ENCODE data around the gene CAMSAP3. TPM values are rescaled to one million over a fixed set of nuclear protein-coding genes. Genes with fewer than 3 reads are reported as not detected.

Gene CAMSAP3
- total and polyA plus RNA-seq, 2 donors (not counting 1 experiment from before 2014, with no cell fraction given): 1.0 to 1.3 TPM

- Mint-ChIP-seq H3K4me1 (peaks cover 18% of the 10 kb centered on the region), H3K9me3 (ENCODE audit: insufficient read depth) (no peaks in the 10 kb centered on the region), H3K27ac (no peak overlapping the region), H3K27me3 (no peaks in the 10 kb centered on the region), H3K4me3 (no peak overlapping the region)
- intact Hi-C loops (cut with micrococcal nuclease): no loop called here
- Histone ChIP-seq H3K4me3 (ENCODE audit: control extremely low read depth in 1 of 5, extremely low read depth in 1 of 5, insufficient read depth in 1 of 5, low read depth in 2 of 5, low read length in 4 of 5) (no peak overlapping the region), H3K9ac (ENCODE audit: low read length) (no peak overlapping the region), H3K79me2 (ENCODE audit: control insufficient read depth, insufficient read depth, low read length) (peaks cover 21% of the 10 kb centered on the region), H3K27me3 (replicated peaks in 1 of 4; ENCODE audit: control extremely low read depth in 1 of 4, control insufficient read depth in 3 of 4, insufficient read depth in 4 of 4, low read length in 3 of 4) (no peaks in the 10 kb centered on the region), H3K9me3 (ENCODE audit: control extremely low read depth in 1 of 3, control insufficient read depth in 2 of 3, insufficient read depth in 1 of 3, low read length in 2 of 3) (peaks cover 0 to 7% (median 0%) of the 10 kb centered on the region in 3 donors), H3K4me2 (replicated peaks; ENCODE audit: low read depth, low read length, poor library complexity, severe bottlenecking) (no peak overlapping the region), H3K36me3 (replicated peaks in 1 of 2; ENCODE audit: control extremely low read depth in 1 of 2, control insufficient read depth in 1 of 2, extremely low read depth in 1 of 2, insufficient read depth in 2 of 2, low read length in 1 of 2) (peaks cover 4 to 53% of the 10 kb centered on the region in 2 experiments), H4K20me1 (ENCODE audit: control insufficient read depth, insufficient read depth, low read length, poor library complexity, severe bottlenecking) (peaks cover 40% of the 10 kb centered on the region), H2AFZ (ENCODE audit: insufficient read depth, low read depth, low read length, poor library complexity, severe bottlenecking) (no peak overlapping the region), H3K4me1 (ENCODE audit: control insufficient read depth in 2 of 2, insufficient read depth in 2 of 2, low read length in 2 of 2) (peaks cover 6 to 7% of the 10 kb centered on the region in 2 donors), H3K27ac (ENCODE audit: low read length in 2 of 2) (no peak overlapping the region)
- CTCF ChIA-PET: no interaction called here
- TF ChIP-seq, protein P1, sequence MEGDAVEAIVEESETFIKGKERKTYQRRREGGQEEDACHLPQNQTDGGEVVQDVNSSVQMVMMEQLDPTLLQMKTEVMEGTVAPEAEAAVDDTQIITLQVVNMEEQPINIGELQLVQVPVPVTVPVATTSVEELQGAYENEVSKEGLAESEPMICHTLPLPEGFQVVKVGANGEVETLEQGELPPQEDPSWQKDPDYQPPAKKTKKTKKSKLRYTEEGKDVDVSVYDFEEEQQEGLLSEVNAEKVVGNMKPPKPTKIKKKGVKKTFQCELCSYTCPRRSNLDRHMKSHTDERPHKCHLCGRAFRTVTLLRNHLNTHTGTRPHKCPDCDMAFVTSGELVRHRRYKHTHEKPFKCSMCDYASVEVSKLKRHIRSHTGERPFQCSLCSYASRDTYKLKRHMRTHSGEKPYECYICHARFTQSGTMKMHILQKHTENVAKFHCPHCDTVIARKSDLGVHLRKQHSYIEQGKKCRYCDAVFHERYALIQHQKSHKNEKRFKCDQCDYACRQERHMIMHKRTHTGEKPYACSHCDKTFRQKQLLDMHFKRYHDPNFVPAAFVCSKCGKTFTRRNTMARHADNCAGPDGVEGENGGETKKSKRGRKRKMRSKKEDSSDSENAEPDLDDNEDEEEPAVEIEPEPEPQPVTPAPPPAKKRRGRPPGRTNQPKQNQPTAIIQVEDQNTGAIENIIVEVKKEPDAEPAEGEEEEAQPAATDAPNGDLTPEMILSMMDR (IDR thresholded peaks at IDR 0.05): no peak
- no peak for TF ChIP-seq EZH2 (IDR thresholded peaks at IDR 0.05; ENCODE audit: borderline replicate concordance, insufficient read depth, low read depth, low read length, poor library complexity, severe bottlenecking)
- WGBS (ENCODE audit: insufficient coverage): 98% methylated on average over 25 of the region's 27 CpGs
- ATAC-seq (ENCODE audit: low read depth) (no peak), DNase-seq (no peak)
- POLR2A ChIA-PET: interaction anchor here (0.5 to 1.3 kb wide), 2 partner anchors 13 to 716 kb away, joined by 3 to 7 read pairs; partner anchors contain the start of genes PET100 and XAB2
Measured at GRCh38 chr19:7642295-7643030, 46.8 kb downstream of the CAMSAP3 start.

DNA sequence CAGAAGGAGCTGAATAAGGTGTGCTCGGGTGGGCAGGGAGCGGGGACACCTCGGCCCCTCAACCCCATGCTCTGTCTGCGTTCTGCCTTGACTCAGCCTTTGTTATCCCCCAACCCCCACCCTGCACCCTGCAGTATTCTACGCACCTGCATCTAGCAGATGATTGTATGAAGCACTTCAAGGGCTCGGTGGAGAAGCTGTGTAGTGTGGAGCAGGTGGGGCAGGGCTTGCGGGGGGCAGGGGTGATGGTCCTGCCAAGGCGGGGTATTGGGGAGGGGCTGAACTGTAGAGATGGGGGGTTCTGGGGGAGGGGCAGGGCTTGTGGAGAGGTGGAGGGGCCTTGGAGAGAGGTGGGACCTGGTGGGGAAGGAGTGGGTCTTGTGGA lies 47.4 kb downstream of the CAMSAP3 start:
- H3K9me3 Mint-ChIP-seq (ENCODE audit: insufficient read depth): no peaks in the 10 kb centered on the region

More for the DNA sequence above, 47.4 kb downstream of the CAMSAP3 start:
- no peak for DNase-seq
- Histone ChIP-seq H3K27me3 (replicated peaks in 1 of 4; ENCODE audit: control extremely low read depth in 1 of 4, control insufficient read depth in 3 of 4, insufficient read depth in 4 of 4, low read length in 3 of 4) (no peaks in the 10 kb centered on the region), H3K4me3 (ENCODE audit: control extremely low read depth in 1 of 5, extremely low read depth in 1 of 5, insufficient read depth in 1 of 5, low read depth in 2 of 5, low read length in 4 of 5) (no peak overlapping the region), H3K9me3 (ENCODE audit: control extremely low read depth in 1 of 3, control insufficient read depth in 2 of 3, insufficient read depth in 1 of 3, low read length in 2 of 3) (peaks cover 0 to 7% (median 0%) of the 10 kb centered on the region in 3 donors), H3K27ac (ENCODE audit: low read length in 2 of 2) (no peak overlapping the region), H3K4me1 (ENCODE audit: control insufficient read depth in 2 of 2, insufficient read depth in 2 of 2, low read length in 2 of 2) (peaks cover under 1 to 1% of the 10 kb centered on the region in 2 donors), H2AFZ (ENCODE audit: insufficient read depth, low read depth, low read length, poor library complexity, severe bottlenecking) (no peak overlapping the region), H3K9ac (ENCODE audit: low read length) (no peak overlapping the region), H3K79me2 (ENCODE audit: control insufficient read depth, insufficient read depth, low read length) (peaks cover 16% of the 10 kb centered on the region), H4K20me1 (ENCODE audit: control insufficient read depth, insufficient read depth, low read length, poor library complexity, severe bottlenecking) (peaks cover 40% of the 10 kb centered on the region), H3K36me3 (replicated peaks in 1 of 2; ENCODE audit: control extremely low read depth in 1 of 2, control insufficient read depth in 1 of 2, extremely low read depth in 1 of 2, insufficient read depth in 2 of 2, low read length in 1 of 2) (peaks cover 4 to 55% of the 10 kb centered on the region in 2 experiments), H3K4me2 (replicated peaks; ENCODE audit: low read depth, low read length, poor library complexity, severe bottlenecking) (no peak overlapping the region)
- TF ChIP-seq, protein P1 (IDR thresholded peaks at IDR 0.05): no peak
- no peak for TF ChIP-seq EZH2 (IDR thresholded peaks at IDR 0.05; ENCODE audit: borderline replicate concordance, insufficient read depth, low read depth, low read length, poor library complexity, severe bottlenecking)
- Mint-ChIP-seq H3K4me3 (no peak overlapping the region), H3K4me1 (peaks cover 15% of the 10 kb centered on the region), H3K27ac (no peak overlapping the region), H3K27me3 (no peaks in the 10 kb centered on the region)
- POLR2A ChIA-PET: no interaction called here
- CTCF ChIA-PET: no interaction called here
- WGBS (ENCODE audit: insufficient coverage): 98% methylated on average over 6 of the region's 8 CpGs
- intact Hi-C loops (cut with micrococcal nuclease): no loop called here
- no peak for ATAC-seq (ENCODE audit: low read depth)

Data from B cell (primary cell).